GM12891 (cell line): ENCODE measurements around the gene ARID4A.

Experiments
- PAX5 ChIP-seq: IDR thresholded peaks from 2 replicates; pipeline ENCODE4 v1.6.1; 2011; ENCODE audit warnings: low read length, moderate library complexity, mild to moderate bottlenecking; ENCODE audit not compliant: insufficient read depth, severe bottlenecking
- POLR2A ChIP-seq: IDR thresholded peaks from 2 replicates; pipeline ENCODE4 v1.6.1; 2011; ENCODE audit warnings: low read depth, low read length, control low read depth
- POLR2AphosphoS5 ChIP-seq: IDR thresholded peaks from 2 replicates; pipeline ENCODE4 v1.6.1; 2011; ENCODE audit warnings: low read depth, low read length, control low read depth
- POU2F2 ChIP-seq: IDR thresholded peaks from 2 replicates; pipeline ENCODE4 v1.6.1; 2011; ENCODE audit warnings: low read depth, mild to moderate bottlenecking, control low read depth, low read length, moderate library complexity
- SPI1 ChIP-seq: IDR thresholded peaks from 2 replicates; pipeline ENCODE4 v1.6.1; 2011; ENCODE audit warnings: low read depth, low read length, control low read depth
- TAF1 ChIP-seq: IDR thresholded peaks from 2 replicates; pipeline ENCODE4 v1.6.1; 2011; ENCODE audit warnings: low read depth, low read length, control low read depth

- no peak for TF ChIP-seq POLR2AphosphoS5
- no peak for TF ChIP-seq POLR2A
- no peak for TF ChIP-seq TAF1
- TF ChIP-seq POU2F2: no peak
- no peak for TF ChIP-seq PAX5
- TF ChIP-seq SPI1: no peak
These were observed 66.0 kb downstream of the ARID4A start for GRCh38 chr14:58364316-58364715.
